Left lung (tissue), 10 donors: ENCODE measurements around the gene RAET1G. TPM values are rescaled to one million over a fixed set of nuclear protein-coding genes. Genes with fewer than 3 reads are reported as not detected.
"Not testable (repeated sequence)": the region's sequence is repeated elsewhere in the genome, so short reads cannot be mapped to it uniquely, and the experiment has no call there.

Experiments
- ATAC-seq: fragments of 200-7000 bp; cut with Tn5 transposase; one replicate; pipeline ENCODE4 v1.9.1; 2020; ENCODE audit warnings: moderate library complexity
- DNase-seq, 4 donors: peaks; one replicate each; pipeline ENCODE4 v3.0.0-alpha.2; 2013 to 2020
- H3K27ac ChIP-seq, 2 donors: fragments of 200-600 bp; sonication (generic) in 1 of 2; one replicate each; pipeline versions ENCODE4 v1.5.0 to v1.8.0; 2020 to 2021
- H3K27me3 ChIP-seq, 2 donors: fragments of 200-600 bp; sonication (generic) in 1 of 2; one replicate each; pipeline versions ENCODE4 v1.5.0 to v1.8.0; 2020 to 2021
- H3K36me3 ChIP-seq, 2 donors: fragments of 200-600 bp; sonication (generic) in 1 of 2; one replicate each; pipeline versions ENCODE4 v1.5.0 to v1.8.0; 2020 to 2021
- H3K4me1 ChIP-seq, 2 donors: fragments of 200-600 bp; one replicate each; pipeline ENCODE4 v1.8.0; 2021
- H3K4me3 ChIP-seq, 2 donors: fragments of 200-600 bp; sonication (generic) in 1 of 2; one replicate each; pipeline versions ENCODE4 v1.5.0 to v1.8.0; 2020 to 2021; ENCODE audit warnings: mild to moderate bottlenecking in 1 of 2
- H3K9me3 ChIP-seq, 2 donors: fragments of 200-600 bp; sonication (generic) in 1 of 2; one replicate each; pipeline versions ENCODE4 v1.5.0 to v1.8.0; 2020 to 2021
- intact Hi-C, 2 donors: fragments of 100-400 bp; cut with DNase I; formaldehyde crosslinking; loops; one replicate each; pipeline versions ENCODE4 v1.11.2 to v1.14.2; 2022
- polyA plus RNA-seq, 6 donors: library from polyadenylated mRNA; unstranded; fragments of 120-200 nt; gene quantifications; one replicate each; pipeline ENCODE4 v1.2.1, GENCODE V29; 2013; ENCODE audit not compliant: insufficient read length in 6 of 6
- total RNA-seq, 2 donors: library from RNA; stranded (reverse); fragmentation: NEBNext Ultra II Directional; extraction: Animal tissue kit (Norgen Biotek cat#: 25700); gene quantifications; one replicate each; pipeline ENCODE4 v1.2.1, GENCODE V29; 2021
- TF ChIP-seq, protein P1 (sequence below), 2 donors: fragments of 200-600 bp; sonication (generic) in 1 of 2; IDR thresholded peaks; one replicate each; pipeline versions ENCODE4 v1.5.0 to v1.8.0; 2021; ENCODE audit warnings: antibody characterized with exemption in 2 of 2
- donor health status: DM: no; HTN: yes; CAD: no.
- donor health status: DM: no; HTN: no; CAD: no.

The RAET1G gene
- total and polyA plus RNA-seq, 8 donors, result 0.76 to 2.8 (median 1.6) TPM

DNA sequence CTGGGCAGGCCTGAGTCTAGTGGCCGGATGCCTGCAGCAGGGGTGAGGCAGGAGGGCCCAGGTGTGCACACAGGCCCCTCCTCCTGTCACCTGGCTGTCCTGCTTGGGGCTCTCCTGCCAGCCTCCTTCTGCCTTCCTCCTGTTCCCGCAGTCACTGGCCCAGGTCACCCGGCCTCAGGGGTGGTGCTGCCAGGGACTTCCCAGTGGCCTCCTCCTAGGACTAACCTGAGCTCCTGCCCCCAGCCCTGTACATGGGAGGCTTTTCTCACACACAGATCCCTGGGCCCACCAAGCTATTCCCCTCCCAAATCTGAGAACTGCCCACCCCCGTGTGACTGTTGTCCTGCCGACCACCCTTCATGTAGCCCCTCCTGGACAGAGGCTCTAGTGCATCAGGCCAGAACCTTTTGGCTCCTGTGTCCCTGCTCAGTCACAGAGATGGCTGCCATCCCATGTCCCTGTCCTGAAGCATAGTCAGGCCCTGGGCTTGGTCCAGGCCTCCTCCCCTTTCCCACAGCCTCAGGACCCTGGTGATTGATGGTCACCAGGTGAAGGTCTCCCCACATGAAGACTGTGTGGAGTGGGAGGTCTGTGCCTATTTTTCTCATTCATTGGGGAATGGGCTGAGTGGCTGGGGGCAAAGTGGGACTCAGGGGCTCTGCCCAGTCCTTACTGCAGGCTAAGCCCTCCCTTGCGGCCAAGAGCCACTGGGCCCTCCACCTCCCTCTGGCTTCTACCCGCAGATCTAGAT is 39.7 kb upstream of the RAET1G start:
- Histone ChIP-seq H3K36me3 (no peaks in the 10 kb centered on the region), H3K4me3 (no peak overlapping the region)

DNA sequence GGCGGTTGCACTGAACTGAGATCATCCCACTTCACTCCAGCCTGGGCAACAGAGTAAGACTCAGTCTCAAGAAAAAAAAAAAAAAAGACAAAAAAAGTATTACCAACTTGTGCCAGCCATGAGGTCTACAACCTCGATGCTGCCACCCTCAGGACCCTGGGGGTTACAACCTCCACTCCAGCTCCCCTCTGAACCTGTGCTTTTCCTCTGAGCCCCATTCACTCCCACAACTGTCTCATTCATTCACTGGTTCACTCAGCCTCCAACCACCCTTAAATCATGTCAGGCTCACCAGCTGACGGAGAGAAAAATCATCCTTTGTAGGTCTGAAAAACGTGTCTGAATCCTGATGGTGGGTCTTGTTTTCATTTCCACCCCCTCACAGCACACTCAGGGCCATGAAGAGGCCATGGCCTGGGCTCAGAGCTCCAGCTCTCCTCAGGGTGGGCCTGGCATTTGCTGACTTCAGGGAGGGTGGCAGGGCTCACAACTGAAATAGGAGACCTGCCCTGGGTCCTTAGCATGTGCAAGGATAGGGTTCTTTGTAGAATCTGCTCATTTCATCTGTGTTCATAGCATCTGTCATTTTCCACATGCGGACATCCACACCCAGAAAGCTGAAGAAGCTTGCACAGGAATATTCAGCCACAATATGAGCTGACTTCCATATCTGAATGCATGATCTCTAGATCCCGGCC is 39.0 kb upstream of the RAET1G start:
- Histone ChIP-seq H3K4me1 (peaks cover 3 to 16% of the 10 kb centered on the region in 2 donors), H3K9me3 (no peaks in the 10 kb centered on the region), H3K4me3 (no peak overlapping the region), H3K27me3 (peaks cover 40 to 98% of the 10 kb centered on the region in 2 donors), H3K36me3 (no peaks in the 10 kb centered on the region), H3K27ac (no peak overlapping the region)
- intact Hi-C loops, result no loop called here
- ATAC-seq (no peak), DNase-seq (no peak)
- TF ChIP-seq, protein P1, sequence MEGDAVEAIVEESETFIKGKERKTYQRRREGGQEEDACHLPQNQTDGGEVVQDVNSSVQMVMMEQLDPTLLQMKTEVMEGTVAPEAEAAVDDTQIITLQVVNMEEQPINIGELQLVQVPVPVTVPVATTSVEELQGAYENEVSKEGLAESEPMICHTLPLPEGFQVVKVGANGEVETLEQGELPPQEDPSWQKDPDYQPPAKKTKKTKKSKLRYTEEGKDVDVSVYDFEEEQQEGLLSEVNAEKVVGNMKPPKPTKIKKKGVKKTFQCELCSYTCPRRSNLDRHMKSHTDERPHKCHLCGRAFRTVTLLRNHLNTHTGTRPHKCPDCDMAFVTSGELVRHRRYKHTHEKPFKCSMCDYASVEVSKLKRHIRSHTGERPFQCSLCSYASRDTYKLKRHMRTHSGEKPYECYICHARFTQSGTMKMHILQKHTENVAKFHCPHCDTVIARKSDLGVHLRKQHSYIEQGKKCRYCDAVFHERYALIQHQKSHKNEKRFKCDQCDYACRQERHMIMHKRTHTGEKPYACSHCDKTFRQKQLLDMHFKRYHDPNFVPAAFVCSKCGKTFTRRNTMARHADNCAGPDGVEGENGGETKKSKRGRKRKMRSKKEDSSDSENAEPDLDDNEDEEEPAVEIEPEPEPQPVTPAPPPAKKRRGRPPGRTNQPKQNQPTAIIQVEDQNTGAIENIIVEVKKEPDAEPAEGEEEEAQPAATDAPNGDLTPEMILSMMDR (IDR thresholded peaks at IDR 0.05), result no peak

More for the DNA sequence above, 39.7 kb upstream of the RAET1G start:
- peak overlapping the region in 1 of 2 donors; percentile 49 for H3K27ac ChIP-seq
- H3K9me3 ChIP-seq, result no peaks in the 10 kb centered on the region
- intact Hi-C loops, result no loop called here
- no peak for ATAC-seq
- peaks cover 3 to 16% of the 10 kb centered on the region in 2 donors for H3K4me1 ChIP-seq
- peaks cover 33 to 98% of the 10 kb centered on the region in 2 donors for H3K27me3 ChIP-seq
- TF ChIP-seq, protein P1 (IDR thresholded peaks at IDR 0.05), result no peak
- DNase-seq, result no peak

DNA sequence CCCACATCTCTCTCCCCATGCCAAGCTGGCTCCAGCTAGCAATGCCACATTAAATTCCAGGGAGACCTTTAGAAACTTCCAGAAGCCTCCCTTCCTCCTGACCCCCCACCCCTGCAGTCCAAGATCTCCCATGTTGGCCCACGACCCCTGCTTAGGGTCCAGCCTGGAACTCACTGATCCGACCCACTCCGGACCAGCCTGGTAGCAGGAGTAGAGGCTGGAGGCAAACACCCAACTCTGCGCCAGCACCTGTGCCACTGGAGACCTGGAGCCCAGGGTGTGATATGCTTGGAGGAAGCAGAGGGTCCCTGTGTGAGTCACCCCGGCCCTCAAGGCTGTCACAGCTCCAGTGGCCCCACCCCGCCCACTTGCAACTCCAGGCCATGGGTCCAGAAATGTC is 37.6 kb upstream of the RAET1G start:
- Histone ChIP-seq H3K4me1 (peaks cover 3 to 16% of the 10 kb centered on the region in 2 donors), H3K27ac (no peak overlapping the region), H3K4me3 (no peak overlapping the region), H3K36me3 (no peaks in the 10 kb centered on the region), H3K27me3 (peaks cover 48 to 100% of the 10 kb centered on the region in 2 donors), H3K9me3 (no peaks in the 10 kb centered on the region)
- TF ChIP-seq, protein P1 (IDR thresholded peaks at IDR 0.05), result no peak
- intact Hi-C loops, result no loop called here
- ATAC-seq, result no peak
- DNase-seq, result no peak

DNA sequence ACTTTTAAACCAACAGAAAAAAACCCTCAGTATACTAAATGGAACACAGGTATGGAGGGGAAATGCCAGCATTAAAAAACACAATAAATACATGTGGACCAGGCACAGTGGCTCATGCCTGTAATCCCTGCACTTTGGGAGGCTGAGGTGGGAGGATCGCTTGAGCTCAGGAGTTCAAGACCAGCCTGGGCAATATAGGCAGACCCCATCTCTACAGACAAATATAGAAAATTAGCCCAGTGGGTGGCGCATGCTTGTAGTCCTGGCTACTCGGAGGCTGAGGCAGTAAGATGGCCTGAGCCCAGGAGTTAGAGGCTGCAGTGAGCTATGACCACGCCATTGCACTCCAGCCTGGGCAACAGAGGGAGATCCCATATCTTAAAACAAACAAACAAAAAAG is 36.9 kb upstream of the RAET1G start:
- H3K27ac ChIP-seq, H3K9me3 ChIP-seq, H3K36me3 ChIP-seq, intact Hi-C loops, DNase-seq, ATAC-seq, H3K4me3 ChIP-seq: not testable (repeated sequence)
- Histone ChIP-seq H3K27me3 (peaks cover 47 to 100% of the 10 kb centered on the region in 2 donors), H3K4me1 (peaks cover 3 to 16% of the 10 kb centered on the region in 2 donors)

DNA sequence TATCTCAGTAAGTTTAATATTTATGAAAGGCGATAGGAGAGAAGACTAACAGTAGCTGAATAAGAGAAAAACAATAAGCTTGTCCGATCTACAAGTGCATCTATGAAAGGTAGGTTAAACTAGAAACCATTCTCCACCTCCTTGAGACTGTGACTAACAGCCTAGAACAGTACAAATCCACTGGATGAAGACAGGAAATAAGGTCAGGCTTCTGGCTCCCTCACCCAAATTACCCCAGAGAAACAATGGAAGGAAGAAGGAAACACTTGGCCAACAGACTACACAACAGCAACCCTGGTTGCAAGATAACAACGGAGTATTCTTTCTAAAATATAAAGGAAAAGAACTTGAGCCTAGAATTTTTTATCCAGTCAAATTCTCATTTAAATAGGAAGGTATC is 35.2 kb upstream of the RAET1G start:
- H3K36me3 ChIP-seq, intact Hi-C loops, H3K4me3 ChIP-seq, H3K27ac ChIP-seq, H3K9me3 ChIP-seq, ATAC-seq, H3K4me1 ChIP-seq, DNase-seq: not testable (repeated sequence)
- H3K27me3 ChIP-seq, result peaks cover 47 to 100% of the 10 kb centered on the region in 2 donors

DNA sequence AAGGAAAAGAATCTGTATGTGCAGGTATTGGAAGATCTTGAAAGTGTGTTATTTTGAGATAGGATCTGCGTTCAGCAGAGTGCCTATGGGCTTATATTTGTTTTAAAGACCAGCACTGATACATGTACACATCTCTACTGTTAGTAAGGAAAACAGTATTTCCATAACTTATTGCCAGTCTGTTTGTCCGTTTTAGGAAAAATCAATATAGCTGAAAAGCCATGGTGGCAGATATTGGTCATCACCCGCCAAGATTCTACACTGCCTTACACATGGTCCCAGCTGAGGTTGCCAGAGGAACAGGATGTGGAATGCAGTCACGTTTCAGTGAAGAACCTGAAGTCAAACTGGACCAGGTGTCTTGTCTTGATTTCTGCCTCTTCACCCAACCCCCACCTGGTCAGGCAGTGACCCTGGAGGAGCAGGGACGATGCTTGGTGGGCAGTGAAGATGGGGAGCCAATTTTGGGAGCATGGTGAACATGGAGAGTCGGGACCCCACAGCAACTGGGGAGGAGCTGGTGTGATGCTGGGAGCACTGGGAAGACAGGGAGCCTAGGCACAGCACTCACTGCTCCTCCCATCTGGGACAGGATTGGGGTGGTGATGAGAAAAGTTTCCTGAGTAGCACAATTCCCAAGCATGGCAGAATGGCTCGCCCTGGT is 32.9 kb upstream of the RAET1G start:
- H3K9me3 ChIP-seq, H3K4me1 ChIP-seq, ATAC-seq, H3K36me3 ChIP-seq, H3K4me3 ChIP-seq, DNase-seq, intact Hi-C loops, H3K27ac ChIP-seq: not testable (repeated sequence)
- peaks cover 53 to 100% of the 10 kb centered on the region in 2 donors for H3K27me3 ChIP-seq

DNA sequence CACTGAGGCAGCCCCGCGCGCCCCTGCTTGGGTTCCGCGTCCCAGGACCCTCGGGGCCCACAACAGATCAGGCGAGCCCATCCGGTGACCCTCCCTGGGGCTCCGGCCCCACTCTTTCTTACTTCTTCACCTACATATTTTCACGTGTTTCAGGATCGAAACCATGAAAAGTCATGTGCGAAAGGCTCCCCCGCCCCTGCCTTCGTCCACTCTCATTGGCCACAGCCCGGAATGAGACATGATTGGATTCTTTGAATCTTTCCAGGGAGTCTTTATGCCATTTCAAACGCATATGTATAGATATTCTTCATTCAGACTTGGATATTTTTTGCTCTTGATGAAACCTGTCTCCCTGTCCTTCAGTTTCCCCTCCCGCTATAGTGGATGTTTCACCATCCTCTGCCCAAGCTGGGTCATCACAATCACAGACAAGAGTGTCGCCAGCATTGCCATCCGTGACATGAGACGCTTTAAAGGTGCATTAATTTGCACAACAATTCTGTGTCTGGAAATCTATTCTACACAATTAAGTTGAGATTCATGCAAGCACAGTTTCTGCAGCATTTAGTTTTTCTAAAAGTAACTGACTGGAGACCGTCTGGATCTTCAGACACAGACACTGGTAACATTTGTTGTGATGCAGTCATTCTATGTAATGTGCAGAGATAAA is 32.2 kb upstream of the RAET1G start:
- H3K4me3 ChIP-seq, ATAC-seq, intact Hi-C loops, H3K4me1 ChIP-seq, H3K27ac ChIP-seq, H3K9me3 ChIP-seq, H3K36me3 ChIP-seq, DNase-seq: not testable (repeated sequence)
- peaks cover 53 to 100% of the 10 kb centered on the region in 2 donors for H3K27me3 ChIP-seq

DNA sequence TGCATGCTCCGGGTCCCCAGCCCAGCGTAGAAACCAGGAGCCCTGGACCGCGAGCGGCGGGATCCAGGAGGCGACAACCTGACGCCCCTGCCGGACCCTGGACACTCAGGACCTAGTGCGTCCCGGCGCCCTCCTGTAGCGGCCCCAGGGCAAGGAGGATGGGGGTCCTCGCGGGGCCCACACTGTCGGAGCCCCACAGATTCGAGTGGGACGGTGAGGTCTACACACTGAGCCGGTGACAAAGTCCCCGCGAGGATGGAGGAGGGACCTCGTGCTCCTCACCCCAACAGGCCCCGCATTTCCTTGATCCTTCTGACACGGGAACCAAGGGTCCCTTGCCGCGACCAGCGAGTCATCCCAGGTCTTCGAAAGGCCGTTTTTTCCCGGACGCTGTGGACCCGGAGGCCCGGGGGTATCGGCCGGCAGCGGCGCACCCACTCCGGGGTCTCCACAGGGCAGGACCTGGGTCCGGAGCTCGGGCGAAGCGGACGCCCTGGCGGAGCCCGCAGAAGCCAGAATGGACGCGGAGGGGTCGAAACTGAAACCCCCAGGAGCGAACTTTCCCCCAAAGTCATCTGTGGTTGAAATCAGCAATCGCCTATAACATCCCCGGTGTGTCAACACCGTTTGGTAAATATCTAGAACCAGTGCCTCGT is 31.5 kb upstream of the RAET1G start:
- ATAC-seq, H3K4me3 ChIP-seq, intact Hi-C loops, H3K27ac ChIP-seq, H3K36me3 ChIP-seq, H3K9me3 ChIP-seq, H3K4me1 ChIP-seq, DNase-seq: not testable (repeated sequence)
- peaks cover 53 to 100% of the 10 kb centered on the region in 2 donors for H3K27me3 ChIP-seq

DNA sequence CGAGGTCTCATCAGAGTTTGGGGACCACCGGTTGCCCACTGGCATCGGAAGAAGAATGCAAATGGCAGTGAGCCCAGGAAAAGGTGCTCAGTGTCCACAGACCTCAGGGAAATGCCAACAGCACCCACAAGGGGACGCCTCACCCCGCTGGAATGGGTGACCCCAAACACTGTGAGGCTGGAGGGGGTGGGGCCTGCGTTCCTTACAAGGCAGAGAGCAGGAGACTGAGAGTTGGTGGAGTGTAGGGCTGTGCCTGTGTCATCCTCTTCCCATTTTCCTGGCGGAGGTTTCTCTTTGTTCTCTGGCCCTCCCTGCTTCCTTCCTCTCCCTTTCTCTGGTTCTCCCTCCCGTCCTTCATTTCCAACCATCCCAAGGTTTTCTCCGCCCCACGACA is 31.0 kb upstream of the RAET1G start:
- H3K27ac ChIP-seq, H3K36me3 ChIP-seq, H3K9me3 ChIP-seq, intact Hi-C loops, DNase-seq, H3K4me1 ChIP-seq, H3K4me3 ChIP-seq: not testable (repeated sequence)
- ATAC-seq, result peak; percentile 84
- H3K27me3 ChIP-seq, result peaks cover 55 to 100% of the 10 kb centered on the region in 2 donors
